Hepatocyte (in vitro differentiated cells): ENCODE data around the gene NDUFS5.

Experiments used
- EZH2 ChIP-seq: fragments of 200-600 bp; sonication (generic); IDR thresholded peaks from 2 replicates; pipeline ENCODE4 v1.6.1; 2016; ENCODE audit warnings: antibody characterized with exemption, mild to moderate bottlenecking, borderline replicate concordance
- EZH2phosphoT487 ChIP-seq: fragments of 200-600 bp; sonication (generic); IDR thresholded peaks from one replicate; pipeline ENCODE4 v1.6.1; 2018; ENCODE audit warnings: antibody characterized with exemption, mild to moderate bottlenecking, low read depth, moderate library complexity; ENCODE audit not compliant: unreplicated experiment, severe bottlenecking
- TF ChIP-seq, protein P1 (sequence below): fragments of 200-600 bp; sonication (generic); IDR thresholded peaks from 2 replicates; pipeline ENCODE4 v1.5.1; 2016; ENCODE audit warnings: antibody characterized with exemption, mild to moderate bottlenecking; ENCODE audit not compliant: poor library complexity

DNA sequence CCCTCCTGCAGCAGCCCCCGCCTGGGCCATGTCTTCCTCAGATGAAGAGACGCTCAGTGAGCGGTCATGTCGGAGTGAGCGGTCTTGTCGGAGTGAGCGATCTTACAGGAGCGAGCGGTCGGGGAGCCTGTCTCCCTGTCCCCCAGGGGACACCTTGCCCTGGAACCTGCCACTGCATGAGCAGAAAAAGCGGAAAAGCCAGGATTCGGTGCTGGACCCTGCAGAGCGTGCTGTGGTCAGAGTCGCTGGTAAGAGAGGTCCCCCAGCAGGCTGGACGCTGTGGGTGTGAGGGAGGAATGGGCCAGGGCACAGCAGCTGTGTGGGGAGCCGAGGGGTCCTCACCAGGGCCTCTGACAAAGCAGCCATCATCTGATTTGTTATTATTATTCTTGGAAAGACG, 58.0 kb downstream of the NDUFS5 start:
- no peak for TF ChIP-seq EZH2
- TF ChIP-seq, protein P1, sequence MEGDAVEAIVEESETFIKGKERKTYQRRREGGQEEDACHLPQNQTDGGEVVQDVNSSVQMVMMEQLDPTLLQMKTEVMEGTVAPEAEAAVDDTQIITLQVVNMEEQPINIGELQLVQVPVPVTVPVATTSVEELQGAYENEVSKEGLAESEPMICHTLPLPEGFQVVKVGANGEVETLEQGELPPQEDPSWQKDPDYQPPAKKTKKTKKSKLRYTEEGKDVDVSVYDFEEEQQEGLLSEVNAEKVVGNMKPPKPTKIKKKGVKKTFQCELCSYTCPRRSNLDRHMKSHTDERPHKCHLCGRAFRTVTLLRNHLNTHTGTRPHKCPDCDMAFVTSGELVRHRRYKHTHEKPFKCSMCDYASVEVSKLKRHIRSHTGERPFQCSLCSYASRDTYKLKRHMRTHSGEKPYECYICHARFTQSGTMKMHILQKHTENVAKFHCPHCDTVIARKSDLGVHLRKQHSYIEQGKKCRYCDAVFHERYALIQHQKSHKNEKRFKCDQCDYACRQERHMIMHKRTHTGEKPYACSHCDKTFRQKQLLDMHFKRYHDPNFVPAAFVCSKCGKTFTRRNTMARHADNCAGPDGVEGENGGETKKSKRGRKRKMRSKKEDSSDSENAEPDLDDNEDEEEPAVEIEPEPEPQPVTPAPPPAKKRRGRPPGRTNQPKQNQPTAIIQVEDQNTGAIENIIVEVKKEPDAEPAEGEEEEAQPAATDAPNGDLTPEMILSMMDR: no peak
- no peak for TF ChIP-seq EZH2phosphoT487
